ENCODE measurements around the gene FAM89B.
A peak's percentile ranks its signal among the peaks of the same experiment; 100 is the strongest.
"Not testable (repeated sequence)": the region's sequence is repeated elsewhere in the genome, so short reads cannot be mapped to it uniquely, and the experiment has no call there.

The FAM89B gene

GRCh38 chr11:65572356-65573051, at the start of gene FAM89B:
Gene FAM89B, plus strand, starts transcription at chr11:65572538. Its CDS starts 132 bp downstream, at chr11:65572670.
- DNase-seq = peak; percentile 68

- DNase-seq = not testable (repeated sequence)
Observed at GRCh38 chr11:65522718-65523630, 49.4 kb upstream of the FAM89B start.

- DNase-seq = not testable (repeated sequence)
Observed at GRCh38 chr11:65523631-65523968, 48.7 kb upstream of the FAM89B start.

GRCh38 chr11:65524014-65524740, 48.2 kb upstream of the FAM89B start:
- no peak for DNase-seq

- DNase-seq = peak; percentile 45
Observed at GRCh38 chr11:65524741-65525545, 47.4 kb upstream of the FAM89B start, which contains the start of gene SCYL1. Gene SCYL1, plus strand, starts transcription at chr11:65525083. Its CDS starts 71 bp downstream, at chr11:65525154.

- DNase-seq = no peak
Observed at GRCh38 chr11:65525546-65526480, 46.5 kb upstream of the FAM89B start.

GRCh38 chr11:65526744-65527143, 45.6 kb upstream of the FAM89B start:
- DNase-seq = no peak

- DNase-seq = no peak
Observed at GRCh38 chr11:65528819-65529350, 43.5 kb upstream of the FAM89B start.

- no peak for DNase-seq
Observed at GRCh38 chr11:65529475-65530156, 42.7 kb upstream of the FAM89B start.

- DNase-seq = no peak
Observed at GRCh38 chr11:65530157-65530496, 42.2 kb upstream of the FAM89B start.

- DNase-seq = no peak
Observed at GRCh38 chr11:65532388-65533064, 39.8 kb upstream of the FAM89B start.

GRCh38 chr11:65535102-65535501, 37.2 kb upstream of the FAM89B start:
- DNase-seq = no peak

- DNase-seq = no peak
Observed at GRCh38 chr11:65536412-65537295, 35.7 kb upstream of the FAM89B start.

- DNase-seq = no peak
Observed at GRCh38 chr11:65537296-65537597, 35.1 kb upstream of the FAM89B start.

GRCh38 chr11:65537620-65538231, 34.6 kb upstream of the FAM89B start:
- DNase-seq = no peak

GRCh38 chr11:65538232-65538914, 34.0 kb upstream of the FAM89B start:
- DNase-seq = no peak

- peak; percentile 50 for DNase-seq
Observed at GRCh38 chr11:65538915-65539743, 33.2 kb upstream of the FAM89B start.

Measured in NCI-H526 treated with DMSO at 0.1 percent for 48 hours (cell line).